Psoas muscle (tissue), 8 donors: ENCODE measurements around the gene MASP1. TPM values are rescaled to one million over a fixed set of nuclear protein-coding genes. Genes with fewer than 3 reads are reported as not detected.

Experiments used
- ATAC-seq, 4 donors: fragments of 200-7000 bp; cut with Tn5 transposase; one replicate each; pipeline ENCODE4 v1.9.1; 2020; ENCODE audit warnings: moderate library complexity in 3 of 4, mild to moderate bottlenecking in 2 of 4
- DNase-seq, 2 donors: peaks; one replicate each; pipeline ENCODE4 v3.0.0-alpha.2; 2020
- H3K27ac ChIP-seq: fragments of 200-600 bp; one replicate; pipeline ENCODE4 v1.8.0; 2022
- H3K27me3 ChIP-seq, 3 donors: fragments of 200-600 bp in 1 of 3; one replicate each; pipeline versions ENCODE4 v1.6.1 to v1.8.0; 2013 to 2022; ENCODE audit warnings: low read length in 2 of 3, mild to moderate bottlenecking in 2 of 3, moderate library complexity in 1 of 3; ENCODE audit not compliant: insufficient read depth in 3 of 3
- H3K36me3 ChIP-seq, 2 donors: fragments of 200-600 bp in 1 of 2; one replicate each; pipeline versions ENCODE4 v1.6.1 to v1.8.0; 2013 to 2022; ENCODE audit warnings: low read depth in 1 of 2, mild to moderate bottlenecking in 1 of 2, moderate library complexity in 1 of 2; ENCODE audit not compliant: insufficient read depth in 1 of 2
- H3K4me1 ChIP-seq: fragments of 200-600 bp; one replicate; pipeline ENCODE4 v1.8.0; 2022
- H3K4me3 ChIP-seq: fragments of 200-600 bp; one replicate; pipeline ENCODE4 v1.8.0; 2022; ENCODE audit warnings: mild to moderate bottlenecking
- H3K9me3 ChIP-seq: fragments of 200-600 bp; one replicate; pipeline ENCODE4 v1.8.0; 2022
- WGBS, 3 donors: extraction: QIAGEN DNeasy Blood & Tissue Kit; methylation state at CpG; one replicate each; pipeline versions ENCODE4 v1.1.6 to v1.1.7; 2013; 5-methylcytosine and 5-hydroxymethylcytosine counted together
- intact Hi-C, 2 donors: fragments of 100-400 bp; cut with DNase I; formaldehyde crosslinking; loops; one replicate each; pipeline versions ENCODE4 v1.11.0 to v1.14.2; 2022
- polyA plus RNA-seq, 3 donors: library from polyadenylated mRNA; stranded (reverse); fragments of 200-250 nt; gene quantifications; one replicate each; pipeline ENCODE4 v1.2.3, GENCODE V29; 2013
- total RNA-seq, 4 donors: library from RNA; stranded (reverse); fragmentation: NEBNext Ultra II Directional in 2 of 4; extraction: Animal tissue kit (Norgen Biotek cat#: 25700) in 2 of 4; gene quantifications; one replicate each; pipeline versions ENCODE4 v1.2.1 to v1.2.4, GENCODE V29; 2021 to 2023
- TF ChIP-seq, protein P1 (sequence below): fragments of 200-600 bp; IDR thresholded peaks from one replicate; pipeline ENCODE4 v1.8.0; 2022; ENCODE audit warnings: antibody characterized with exemption
- donor health status: healthy with polysubstance abuse.
- donor health status: DM: no; HTN: no; CAD: no; lungs with moderate emphysema.
- donor health status: Bipolar disorder and iron deficiency.
- donor health status: healthy.
- donor health status: DM: yes; HTN: yes; CAD: no.
- donor health status: DM: no; HTN: no; CAD: no.
- donor health status: DM: no; HTN: no; CAD: no.
- donor health status: DM: yes; HTN: yes; CAD: no.

Gene MASP1
- total and polyA plus RNA-seq, 7 donors = 0.66 to 8.1 (median 4.2) TPM

DNA sequence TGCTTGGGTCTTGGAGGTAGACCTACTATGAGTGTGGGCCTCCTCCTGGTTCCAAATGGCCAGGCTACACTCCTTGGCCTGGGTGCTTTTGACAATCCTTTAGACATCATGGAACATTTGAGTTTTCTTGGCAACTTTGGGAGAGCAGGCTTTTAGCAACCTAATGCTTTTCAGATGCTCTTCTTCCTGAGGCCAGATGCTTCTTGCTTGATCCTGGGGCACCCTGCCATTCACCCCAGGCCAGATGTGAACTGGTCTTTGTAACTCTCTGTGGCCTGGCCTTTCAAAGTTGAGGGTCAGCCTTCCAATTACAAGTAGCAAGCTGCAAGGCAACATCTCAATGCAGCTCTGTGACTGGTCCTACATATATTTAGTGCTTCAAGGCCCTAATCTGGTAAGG lies 53.8 kb downstream of the MASP1 start:
- intact Hi-C loops = no loop called here
- no peaks in the 10 kb centered on the region for H3K9me3 ChIP-seq
- TF ChIP-seq, protein P1, sequence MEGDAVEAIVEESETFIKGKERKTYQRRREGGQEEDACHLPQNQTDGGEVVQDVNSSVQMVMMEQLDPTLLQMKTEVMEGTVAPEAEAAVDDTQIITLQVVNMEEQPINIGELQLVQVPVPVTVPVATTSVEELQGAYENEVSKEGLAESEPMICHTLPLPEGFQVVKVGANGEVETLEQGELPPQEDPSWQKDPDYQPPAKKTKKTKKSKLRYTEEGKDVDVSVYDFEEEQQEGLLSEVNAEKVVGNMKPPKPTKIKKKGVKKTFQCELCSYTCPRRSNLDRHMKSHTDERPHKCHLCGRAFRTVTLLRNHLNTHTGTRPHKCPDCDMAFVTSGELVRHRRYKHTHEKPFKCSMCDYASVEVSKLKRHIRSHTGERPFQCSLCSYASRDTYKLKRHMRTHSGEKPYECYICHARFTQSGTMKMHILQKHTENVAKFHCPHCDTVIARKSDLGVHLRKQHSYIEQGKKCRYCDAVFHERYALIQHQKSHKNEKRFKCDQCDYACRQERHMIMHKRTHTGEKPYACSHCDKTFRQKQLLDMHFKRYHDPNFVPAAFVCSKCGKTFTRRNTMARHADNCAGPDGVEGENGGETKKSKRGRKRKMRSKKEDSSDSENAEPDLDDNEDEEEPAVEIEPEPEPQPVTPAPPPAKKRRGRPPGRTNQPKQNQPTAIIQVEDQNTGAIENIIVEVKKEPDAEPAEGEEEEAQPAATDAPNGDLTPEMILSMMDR = no peak
- H3K27ac ChIP-seq = no peak overlapping the region
- ATAC-seq (no peak), DNase-seq (no peak)
- H3K36me3 ChIP-seq = no peaks in the 10 kb centered on the region
- H3K27me3 ChIP-seq = no peaks in the 10 kb centered on the region
- no peak overlapping the region for H3K4me3 ChIP-seq
- H3K4me1 ChIP-seq = no peaks in the 10 kb centered on the region

DNA sequence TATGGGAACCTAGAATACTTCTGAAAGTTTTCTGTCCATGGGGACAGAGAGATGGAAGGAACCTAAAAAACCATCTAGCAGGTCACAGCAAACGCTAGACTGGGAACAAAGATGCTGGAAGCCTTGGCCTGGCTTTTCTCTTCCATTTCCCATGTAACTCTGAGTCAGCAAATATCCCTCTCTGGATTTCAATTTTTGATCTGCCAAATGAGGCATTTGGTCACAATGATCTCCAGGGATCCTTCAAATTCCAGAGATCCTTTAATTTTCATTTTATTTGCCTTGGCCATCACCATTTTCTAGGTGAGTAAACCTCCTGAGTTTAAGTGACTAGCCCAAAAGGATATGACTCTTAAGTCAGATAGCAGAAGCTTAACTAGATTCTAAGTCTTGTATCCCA lies 54.6 kb downstream of the MASP1 start:
- H3K27me3 ChIP-seq = no peaks in the 10 kb centered on the region
- no peaks in the 10 kb centered on the region for H3K9me3 ChIP-seq
- ATAC-seq = no peak
- intact Hi-C loops = no loop called here
- H3K36me3 ChIP-seq = no peaks in the 10 kb centered on the region
- H3K4me3 ChIP-seq = no peak overlapping the region
- 76 to 87% (median 87%) methylated on average over 1 of the region's 1 CpG for WGBS, 3 donors
- H3K4me1 ChIP-seq = no peaks in the 10 kb centered on the region
- TF ChIP-seq, protein P1 = no peak
- no peak overlapping the region for H3K27ac ChIP-seq
- DNase-seq = no peak

DNA sequence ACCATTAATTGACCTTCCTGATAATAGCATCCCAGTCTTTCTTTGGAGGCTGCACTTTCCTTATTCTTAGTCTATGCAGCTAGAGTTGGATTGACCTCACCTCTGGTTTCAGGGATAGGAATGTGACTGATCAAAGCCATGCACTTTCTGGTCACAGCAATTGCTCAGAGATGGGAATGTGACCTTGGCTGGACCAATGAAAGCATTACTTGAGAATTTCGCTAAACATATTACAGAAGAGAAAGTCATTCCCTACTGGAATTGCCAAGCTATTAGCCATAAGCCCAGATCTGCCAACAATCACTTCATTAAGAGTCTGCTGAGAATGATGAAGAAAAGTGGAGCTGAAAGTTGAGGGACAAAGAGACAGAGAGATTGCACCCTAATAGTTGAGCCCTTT lies 61.5 kb downstream of the MASP1 start:
- Histone ChIP-seq H3K4me3 (no peak overlapping the region), H3K27ac (no peak overlapping the region), H3K27me3 (no peaks in the 10 kb centered on the region), H3K9me3 (no peaks in the 10 kb centered on the region), H3K36me3 (no peaks in the 10 kb centered on the region), H3K4me1 (no peaks in the 10 kb centered on the region)
- 88 to 96% (median 92%) methylated on average over 1 of the region's 1 CpG for WGBS, 3 donors
- no peak for DNase-seq
- TF ChIP-seq, protein P1 = no peak
- intact Hi-C loops = no loop called here
- ATAC-seq = no peak

DNA sequence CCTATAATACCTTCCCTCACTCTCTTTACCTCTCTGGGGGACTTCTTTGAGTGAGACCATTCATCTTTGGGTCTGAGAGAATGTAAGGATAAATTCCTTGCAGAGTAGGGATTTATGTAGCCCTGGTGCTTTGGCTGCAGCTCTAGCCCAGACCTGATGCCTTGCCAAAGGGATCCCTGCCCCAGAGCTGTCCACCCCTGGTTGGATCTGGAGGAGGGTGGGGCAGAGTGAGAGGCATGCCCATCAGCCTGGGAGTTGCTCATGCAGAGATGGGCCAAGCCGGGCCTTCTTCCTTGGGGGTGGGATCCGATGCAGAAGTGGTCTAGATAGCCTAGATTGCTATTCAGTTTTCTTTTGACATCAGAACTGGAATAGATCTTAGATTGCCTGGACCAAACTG lies 62.8 kb downstream of the MASP1 start:
- Histone ChIP-seq H3K4me3 (no peak overlapping the region), H3K27me3 (no peaks in the 10 kb centered on the region), H3K4me1 (no peaks in the 10 kb centered on the region), H3K9me3 (no peaks in the 10 kb centered on the region), H3K27ac (no peak overlapping the region), H3K36me3 (no peaks in the 10 kb centered on the region)
- ATAC-seq = no peak
- no peak for DNase-seq
- 89 to 94% (median 90%) methylated on average over 2 of the region's 2 CpGs for WGBS, 3 donors
- intact Hi-C loops = no loop called here
- TF ChIP-seq, protein P1 = no peak

DNA sequence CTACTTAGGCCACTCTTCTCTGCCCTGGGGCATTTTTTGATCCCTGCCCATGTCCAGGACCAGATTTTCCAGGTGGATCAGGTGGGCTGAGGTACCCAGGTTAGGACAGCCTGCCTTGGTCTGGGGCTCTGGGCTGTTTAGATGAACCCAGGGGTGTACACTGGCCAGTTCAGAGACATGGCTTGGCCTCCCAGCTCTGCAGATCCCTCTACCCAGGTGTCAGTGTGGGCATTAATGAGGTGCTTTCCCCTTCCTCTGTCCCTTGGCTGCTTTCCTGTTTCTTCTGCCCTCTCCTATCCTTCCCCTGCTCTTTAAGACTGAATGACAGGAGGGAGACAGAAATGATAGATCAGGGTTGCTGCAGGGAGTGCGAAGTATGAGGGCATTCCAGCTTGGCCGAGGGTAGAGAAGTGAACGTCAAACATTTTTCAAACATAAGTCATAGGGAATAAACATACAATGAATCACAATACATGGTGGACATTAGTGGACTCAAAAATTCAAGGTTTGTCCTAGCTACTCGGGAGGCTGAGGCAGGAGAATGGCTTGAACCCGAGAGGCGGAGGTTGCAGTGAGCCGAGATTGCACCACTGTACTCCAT lies 63.8 kb downstream of the MASP1 start:
- TF ChIP-seq, protein P1 = no peak
- ATAC-seq (no peak), DNase-seq (no peak)
- no peaks in the 10 kb centered on the region for H3K27me3 ChIP-seq
- intact Hi-C loops = no loop called here
- no peak overlapping the region for H3K4me3 ChIP-seq
- no peaks in the 10 kb centered on the region for H3K9me3 ChIP-seq
- H3K27ac ChIP-seq = no peak overlapping the region
- H3K4me1 ChIP-seq = no peaks in the 10 kb centered on the region
- 89 to 93% (median 91%) methylated on average over 7 of the region's 7 CpGs for WGBS, 3 donors
- no peaks in the 10 kb centered on the region for H3K36me3 ChIP-seq
